Activated T-cell treated with anti-CD3 and anti-CD28 coated beads, Interleukin-2, amount 50 U/mL, for 24 hours (primary cell): ENCODE data around the gene PSMG2.
"Not testable (repeated sequence)": the region's sequence is repeated elsewhere in the genome, so short reads cannot be mapped to it uniquely, and the experiment has no call there.

Experiments used
- DNase-seq: peaks from one replicate; pipeline ENCODE4 v3.0.0-alpha.2; 2020
- H3K27ac Mint-ChIP-seq: 2 replicates; pipeline ENCODE4 v1.8.0; 2020; ENCODE audit warnings: mild to moderate bottlenecking, mixed read lengths
- H3K27me3 Mint-ChIP-seq: 2 replicates; pipeline ENCODE4 v1.8.0; 2020; ENCODE audit warnings: mixed read lengths
- H3K36me3 Mint-ChIP-seq: 2 replicates; pipeline ENCODE4 v1.8.0; 2020; ENCODE audit warnings: low read depth, mixed read lengths
- H3K4me1 Mint-ChIP-seq: 2 replicates; pipeline ENCODE4 v1.8.0; 2020; ENCODE audit warnings: low read depth, mixed read lengths
- H3K4me3 Mint-ChIP-seq: 2 replicates; pipeline ENCODE4 v1.8.0; 2020; ENCODE audit warnings: mild to moderate bottlenecking, moderate library complexity, mixed read lengths
- H3K9me3 Mint-ChIP-seq: 2 replicates; pipeline ENCODE4 v1.8.0; 2020; ENCODE audit warnings: mixed read lengths

The PSMG2 gene

DNA sequence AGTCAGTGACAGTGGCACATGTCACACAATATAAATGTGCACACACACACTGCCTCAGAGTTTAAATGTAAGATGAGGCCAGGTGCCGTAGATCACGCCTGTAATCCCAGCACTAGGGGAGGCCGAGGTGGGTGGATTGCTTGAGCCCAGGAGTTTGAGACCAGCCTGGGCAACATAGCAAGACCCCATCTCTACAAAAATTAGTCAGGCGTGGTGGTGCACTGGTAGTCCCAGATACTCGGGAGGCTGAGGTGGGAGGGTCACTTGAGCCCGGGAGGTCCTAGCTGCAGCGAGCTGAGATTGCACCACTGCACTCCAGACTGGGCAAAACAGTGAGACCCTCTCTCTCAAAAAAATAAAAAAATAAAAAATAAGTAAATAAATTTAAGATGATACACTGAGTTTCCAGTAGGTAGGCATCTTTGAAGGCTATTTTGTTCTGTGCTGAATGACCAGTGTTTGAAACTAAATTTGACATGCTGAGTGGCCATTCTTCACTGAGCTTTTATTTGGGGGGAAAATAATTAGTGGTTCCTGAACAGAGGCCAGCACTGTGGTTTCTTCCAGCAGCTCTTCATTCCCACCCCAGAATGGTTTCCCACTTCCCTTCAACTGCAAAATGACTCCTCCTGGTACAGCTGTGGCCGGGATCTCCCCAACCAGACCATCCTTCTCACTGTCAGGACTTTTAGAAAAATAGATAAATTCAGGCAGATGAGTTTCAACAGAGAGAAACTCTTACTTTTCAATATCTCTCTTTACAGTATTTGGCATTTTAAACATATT lies 44.9 kb downstream of the PSMG2 start:
- no peak overlapping the region for H3K4me3 Mint-ChIP-seq
- H3K4me1 Mint-ChIP-seq: peaks cover 9% of the 10 kb centered on the region
- H3K27me3 Mint-ChIP-seq: peaks cover 3% of the 10 kb centered on the region
- DNase-seq: no peak
- H3K36me3 Mint-ChIP-seq: no peaks in the 10 kb centered on the region
- H3K27ac Mint-ChIP-seq: no peak overlapping the region
- H3K9me3 Mint-ChIP-seq: no peaks in the 10 kb centered on the region

GRCh38 chr18:12748671-12749070 lies 45.8 kb downstream of the PSMG2 start:
- Mint-ChIP-seq H3K36me3 (no peaks in the 10 kb centered on the region), H3K4me3 (no peak overlapping the region), H3K4me1 (peaks cover 9% of the 10 kb centered on the region), H3K27me3 (peaks cover 3% of the 10 kb centered on the region), H3K9me3 (no peaks in the 10 kb centered on the region), H3K27ac (no peak overlapping the region)
- DNase-seq: no peak

DNA sequence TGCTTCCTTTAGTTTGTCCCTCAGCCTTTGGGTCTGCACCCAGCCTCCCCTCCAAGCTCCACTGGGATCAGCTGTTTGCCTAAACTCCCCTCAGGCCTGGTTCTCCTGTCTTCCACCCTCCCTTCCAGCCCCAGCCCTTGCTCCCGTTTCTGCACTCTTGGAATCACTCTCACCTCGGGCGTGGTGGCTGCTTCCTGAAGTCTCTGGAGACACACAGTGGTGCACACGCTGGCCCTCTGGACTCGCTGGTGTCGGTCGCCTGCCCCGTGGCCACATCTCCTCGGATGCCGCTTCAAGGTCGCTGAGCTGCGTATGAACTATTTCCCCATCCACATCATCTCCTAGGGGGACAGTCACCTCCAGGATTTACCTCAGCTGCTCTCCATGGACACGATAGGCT lies 46.3 kb downstream of the PSMG2 start:
- H3K4me1 Mint-ChIP-seq: peaks cover 9% of the 10 kb centered on the region
- H3K27me3 Mint-ChIP-seq: peaks cover 3% of the 10 kb centered on the region
- H3K36me3 Mint-ChIP-seq: no peaks in the 10 kb centered on the region
- H3K4me3 Mint-ChIP-seq: no peak overlapping the region
- DNase-seq: no peak
- H3K27ac Mint-ChIP-seq: no peak overlapping the region
- no peaks in the 10 kb centered on the region for H3K9me3 Mint-ChIP-seq

DNA sequence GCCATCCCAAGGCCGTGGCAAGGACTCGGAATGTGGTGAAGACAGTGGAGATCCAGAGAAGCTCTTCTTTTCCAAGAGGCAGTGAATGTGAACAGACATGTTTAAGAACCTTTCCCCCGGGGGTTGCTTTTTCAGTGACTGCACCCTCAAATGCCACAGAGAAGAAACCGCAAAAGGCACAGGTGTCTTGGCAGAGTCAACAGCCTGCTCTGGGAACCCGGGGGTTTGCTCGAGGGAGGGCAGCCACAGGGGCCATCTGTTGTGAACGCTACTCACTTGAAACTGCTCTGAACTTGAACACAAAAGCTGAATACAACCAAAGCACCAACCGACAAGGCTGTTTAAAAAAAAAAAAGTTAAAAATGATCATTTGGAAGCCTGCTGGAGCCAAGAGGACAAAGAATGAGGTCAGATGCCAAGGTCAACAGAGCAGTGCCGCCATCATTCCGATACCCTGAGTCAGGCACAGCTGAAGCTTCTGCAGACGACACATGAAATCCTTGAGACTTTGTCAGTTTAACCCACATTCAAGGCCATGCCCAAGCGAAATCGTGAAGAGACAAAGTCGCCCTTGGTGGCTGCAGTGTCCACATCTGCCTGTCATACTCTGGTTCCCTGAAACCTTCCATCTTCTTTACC lies 47.4 kb downstream of the PSMG2 start:
- Mint-ChIP-seq H3K36me3 (no peaks in the 10 kb centered on the region), H3K4me1 (peaks cover 9% of the 10 kb centered on the region), H3K27ac (no peak overlapping the region), H3K4me3 (no peak overlapping the region), H3K9me3 (no peaks in the 10 kb centered on the region), H3K27me3 (peaks cover 3% of the 10 kb centered on the region)
- DNase-seq: no peak

- no peak overlapping the region for H3K4me3 Mint-ChIP-seq
- H3K4me1 Mint-ChIP-seq: peaks cover 9% of the 10 kb centered on the region
- DNase-seq: no peak
- peaks cover 3% of the 10 kb centered on the region for H3K27me3 Mint-ChIP-seq
- no peaks in the 10 kb centered on the region for H3K36me3 Mint-ChIP-seq
- H3K27ac Mint-ChIP-seq: no peak overlapping the region
- no peaks in the 10 kb centered on the region for H3K9me3 Mint-ChIP-seq
Observed at GRCh38 chr18:12750715-12751502, 48.1 kb downstream of the PSMG2 start.

- Mint-ChIP-seq H3K9me3 (no peaks in the 10 kb centered on the region), H3K27ac (no peak overlapping the region), H3K4me1 (peaks cover 9% of the 10 kb centered on the region), H3K36me3 (no peaks in the 10 kb centered on the region), H3K27me3 (peaks cover 3% of the 10 kb centered on the region), H3K4me3 (no peak overlapping the region)
- DNase-seq: no peak
Observed at GRCh38 chr18:12751503-12751884, 48.7 kb downstream of the PSMG2 start.

- Mint-ChIP-seq H3K4me3 (no peak overlapping the region), H3K27ac (no peak overlapping the region), H3K4me1 (peaks cover 9% of the 10 kb centered on the region), H3K36me3 (no peaks in the 10 kb centered on the region), H3K9me3 (no peaks in the 10 kb centered on the region), H3K27me3 (peaks cover 3% of the 10 kb centered on the region)
- no peak for DNase-seq
Observed at GRCh38 chr18:12751891-12752290, 49.0 kb downstream of the PSMG2 start.

DNA sequence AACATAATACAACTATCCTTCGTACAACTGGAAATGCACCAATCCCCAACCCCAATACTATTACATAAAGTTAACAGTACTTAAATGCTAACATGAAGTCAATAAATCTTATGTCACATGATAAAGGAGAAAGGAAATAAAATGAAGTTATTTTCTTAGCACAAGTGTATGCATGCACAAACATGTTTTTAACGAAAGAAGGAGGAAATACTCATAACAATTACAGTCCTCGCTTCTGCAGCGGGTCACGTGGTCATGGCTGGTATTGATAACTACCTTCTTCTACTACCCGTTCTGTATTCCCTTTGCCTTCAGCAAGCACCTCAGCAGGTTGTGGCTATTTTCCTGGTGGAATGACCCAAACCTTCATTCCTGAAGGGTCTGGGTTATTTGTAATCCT lies 51.7 kb downstream of the PSMG2 start:
- no peaks in the 10 kb centered on the region for H3K36me3 Mint-ChIP-seq
- H3K4me1 Mint-ChIP-seq: peaks cover 9% of the 10 kb centered on the region
- H3K27ac Mint-ChIP-seq: no peak overlapping the region
- no peak for DNase-seq
- H3K27me3 Mint-ChIP-seq: no peaks in the 10 kb centered on the region
- no peak overlapping the region for H3K4me3 Mint-ChIP-seq
- no peaks in the 10 kb centered on the region for H3K9me3 Mint-ChIP-seq

GRCh38 chr18:12755606-12756005 lies 52.8 kb downstream of the PSMG2 start:
- DNase-seq, H3K27me3 Mint-ChIP-seq, H3K27ac Mint-ChIP-seq, H3K9me3 Mint-ChIP-seq, H3K4me1 Mint-ChIP-seq, H3K4me3 Mint-ChIP-seq, H3K36me3 Mint-ChIP-seq: not testable (repeated sequence)

DNA sequence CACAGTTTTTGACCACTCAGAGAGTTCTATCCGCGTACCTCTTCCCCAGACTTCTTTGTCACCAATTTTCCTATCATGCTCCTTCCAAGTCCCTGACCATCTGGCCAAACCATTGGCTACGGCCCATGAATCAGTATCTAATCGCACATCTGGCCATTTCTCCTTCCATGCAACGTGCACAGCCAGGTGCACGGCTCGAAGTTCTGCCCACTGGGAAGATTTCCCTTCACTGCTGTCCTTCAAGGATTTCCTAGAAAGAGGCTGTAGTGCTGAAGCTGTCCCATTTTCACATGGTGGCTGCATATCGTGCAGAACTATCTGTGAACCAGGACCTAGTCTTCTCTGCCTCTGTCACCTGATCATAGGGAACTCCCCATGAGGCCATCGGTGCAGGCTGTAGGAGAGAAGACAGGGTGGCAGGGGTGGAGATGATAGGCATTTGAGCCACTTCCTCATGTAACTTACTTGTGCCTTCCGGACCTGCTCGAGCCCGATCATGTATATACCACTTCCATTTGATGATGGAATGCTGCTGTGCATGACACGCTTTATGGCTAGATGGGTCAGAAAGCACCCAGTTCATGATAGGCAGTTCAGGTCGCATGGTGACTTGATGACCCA lies 53.9 kb downstream of the PSMG2 start:
- H3K9me3 Mint-ChIP-seq, DNase-seq, H3K27me3 Mint-ChIP-seq, H3K36me3 Mint-ChIP-seq, H3K27ac Mint-ChIP-seq, H3K4me1 Mint-ChIP-seq, H3K4me3 Mint-ChIP-seq: not testable (repeated sequence)

DNA sequence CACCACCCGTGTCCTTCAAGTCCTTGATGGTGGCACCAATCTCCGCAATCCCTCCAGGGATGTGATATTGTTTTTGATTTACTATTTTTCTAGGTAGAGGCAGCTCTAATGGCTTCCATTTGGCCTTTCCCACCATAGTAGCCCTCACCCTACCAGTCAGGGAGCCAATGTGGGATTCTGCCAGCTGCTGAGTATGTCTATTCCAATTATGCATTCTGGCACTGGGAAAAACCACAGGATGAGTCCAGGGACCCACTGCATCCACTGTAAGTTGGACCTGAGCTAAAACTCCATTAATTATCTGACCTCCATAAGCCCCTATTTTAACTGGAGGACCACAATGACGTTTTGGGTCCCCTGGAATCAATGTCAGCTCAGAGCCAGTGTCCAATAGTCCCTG lies 55.7 kb downstream of the PSMG2 start:
- not testable (repeated sequence) for DNase-seq, H3K4me1 Mint-ChIP-seq, H3K27me3 Mint-ChIP-seq, H3K36me3 Mint-ChIP-seq, H3K27ac Mint-ChIP-seq, H3K9me3 Mint-ChIP-seq, H3K4me3 Mint-ChIP-seq

DNA sequence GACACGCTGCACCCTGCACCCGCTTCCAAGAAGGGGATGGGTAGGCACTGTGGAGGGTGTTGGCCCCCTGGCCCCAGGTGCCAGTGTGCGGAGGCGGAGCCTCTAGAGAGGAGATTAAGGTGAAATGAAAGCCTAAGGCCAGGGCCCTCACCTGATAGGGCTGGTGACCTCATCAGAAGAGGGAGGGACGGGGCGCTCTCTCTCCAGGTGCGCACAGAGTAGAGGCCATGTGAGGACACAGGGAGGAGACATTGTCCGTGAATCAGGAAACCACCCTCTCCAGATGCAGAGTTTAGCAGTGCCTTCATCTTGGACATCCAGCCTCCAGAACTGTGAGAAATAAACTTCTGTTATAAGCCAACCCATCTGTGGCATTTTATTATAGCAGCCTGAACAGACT lies 62.3 kb downstream of the PSMG2 start:
- H3K9me3 Mint-ChIP-seq: no peaks in the 10 kb centered on the region
- H3K36me3 Mint-ChIP-seq: no peaks in the 10 kb centered on the region
- no peaks in the 10 kb centered on the region for H3K4me1 Mint-ChIP-seq
- no peak overlapping the region for H3K27ac Mint-ChIP-seq
- H3K27me3 Mint-ChIP-seq: no peaks in the 10 kb centered on the region
- DNase-seq: no peak
- no peak overlapping the region for H3K4me3 Mint-ChIP-seq

GRCh38 chr18:12765586-12765985 lies 62.7 kb downstream of the PSMG2 start:
- Mint-ChIP-seq H3K27me3 (no peaks in the 10 kb centered on the region), H3K36me3 (no peaks in the 10 kb centered on the region), H3K4me1 (no peaks in the 10 kb centered on the region), H3K4me3 (no peak overlapping the region), H3K27ac (no peak overlapping the region), H3K9me3 (no peaks in the 10 kb centered on the region)
- no peak for DNase-seq

DNA sequence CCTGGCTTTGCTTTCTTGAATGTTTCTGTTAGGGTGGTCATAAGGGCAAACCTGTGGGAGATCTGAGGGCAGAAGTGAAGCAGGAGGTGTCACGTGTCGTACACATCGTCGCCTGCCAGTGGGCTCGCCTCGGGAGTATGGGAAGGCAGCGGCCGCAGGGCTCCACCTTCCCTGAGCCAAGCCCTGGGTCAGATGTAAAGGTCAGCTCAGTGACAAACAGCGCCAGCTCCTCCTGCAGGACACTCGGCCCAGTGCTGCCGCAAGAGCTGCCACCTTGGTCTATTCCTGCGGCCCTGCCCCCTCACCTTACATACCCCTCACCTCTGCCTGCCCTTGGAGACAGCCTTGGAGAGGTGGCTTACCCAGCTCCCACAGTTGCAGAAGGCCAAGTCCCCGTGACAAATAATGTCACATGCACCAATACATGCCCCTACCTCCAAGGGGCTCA lies 64.2 kb downstream of the PSMG2 start:
- Mint-ChIP-seq H3K27me3 (no peaks in the 10 kb centered on the region), H3K36me3 (no peaks in the 10 kb centered on the region), H3K9me3 (no peaks in the 10 kb centered on the region), H3K4me1 (no peaks in the 10 kb centered on the region), H3K4me3 (no peak overlapping the region), H3K27ac (no peak overlapping the region)
- no peak for DNase-seq
